ENCODE measurements around the gene IGF1R. TPM values are rescaled to one million over a fixed set of nuclear protein-coding genes. Genes with fewer than 3 reads are reported as not detected.

Gene IGF1R
- total RNA-seq, 2 donors from 2014 or later, result 35.0 to 37.0 TPM

DNA sequence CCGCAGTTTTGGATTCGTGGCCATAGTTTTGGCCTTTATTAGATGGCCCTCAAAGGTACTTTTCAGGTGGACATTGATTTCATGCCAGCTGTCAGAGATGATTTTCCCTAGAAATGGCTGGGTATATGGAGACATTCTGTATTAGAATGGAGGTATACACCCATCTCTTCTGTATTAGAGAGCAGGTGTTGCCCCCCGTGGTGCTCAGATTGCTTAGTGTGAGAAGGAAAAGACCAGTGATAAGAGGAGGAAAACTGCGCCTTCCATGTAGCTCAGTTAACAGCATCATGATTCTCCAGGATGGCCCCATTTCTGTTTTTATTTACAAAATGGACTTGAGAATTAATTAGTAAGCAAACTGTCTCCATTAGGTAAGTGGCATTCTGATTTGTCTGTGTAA, 145.9 kb downstream of the IGF1R start:
- intact Hi-C loops (cut with DNase I), result no loop called here

DNA sequence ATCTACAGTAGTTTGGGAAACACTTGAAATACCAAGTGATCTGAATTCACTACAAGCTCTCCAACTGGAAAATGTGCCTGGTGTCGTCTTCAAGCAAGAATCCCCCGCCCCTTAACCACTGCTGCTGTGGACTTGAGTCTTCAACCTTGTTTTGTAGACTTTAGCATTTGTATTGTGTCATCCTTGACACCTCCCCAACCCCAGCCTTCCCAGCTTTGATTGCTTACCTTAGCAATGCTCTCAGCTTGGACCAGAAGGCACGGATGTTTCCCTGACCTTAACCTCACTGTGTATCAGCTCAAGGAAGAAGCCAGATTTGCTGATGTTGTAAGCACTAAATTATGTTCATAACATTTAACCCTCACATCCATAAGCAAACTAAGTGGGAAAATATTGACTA, 146.4 kb downstream of the IGF1R start:
- H3K4me3 ChIP-seq, result no peak overlapping the region
- no peaks in the 10 kb centered on the region for H3K27me3 ChIP-seq
- H3K4me1 ChIP-seq, result no peaks in the 10 kb centered on the region
- no peak overlapping the region for H3K27ac ChIP-seq
- H3K9me3 ChIP-seq, result no peaks in the 10 kb centered on the region
- intact Hi-C loops (cut with DNase I), result no loop called here
- TF ChIP-seq, protein P1, sequence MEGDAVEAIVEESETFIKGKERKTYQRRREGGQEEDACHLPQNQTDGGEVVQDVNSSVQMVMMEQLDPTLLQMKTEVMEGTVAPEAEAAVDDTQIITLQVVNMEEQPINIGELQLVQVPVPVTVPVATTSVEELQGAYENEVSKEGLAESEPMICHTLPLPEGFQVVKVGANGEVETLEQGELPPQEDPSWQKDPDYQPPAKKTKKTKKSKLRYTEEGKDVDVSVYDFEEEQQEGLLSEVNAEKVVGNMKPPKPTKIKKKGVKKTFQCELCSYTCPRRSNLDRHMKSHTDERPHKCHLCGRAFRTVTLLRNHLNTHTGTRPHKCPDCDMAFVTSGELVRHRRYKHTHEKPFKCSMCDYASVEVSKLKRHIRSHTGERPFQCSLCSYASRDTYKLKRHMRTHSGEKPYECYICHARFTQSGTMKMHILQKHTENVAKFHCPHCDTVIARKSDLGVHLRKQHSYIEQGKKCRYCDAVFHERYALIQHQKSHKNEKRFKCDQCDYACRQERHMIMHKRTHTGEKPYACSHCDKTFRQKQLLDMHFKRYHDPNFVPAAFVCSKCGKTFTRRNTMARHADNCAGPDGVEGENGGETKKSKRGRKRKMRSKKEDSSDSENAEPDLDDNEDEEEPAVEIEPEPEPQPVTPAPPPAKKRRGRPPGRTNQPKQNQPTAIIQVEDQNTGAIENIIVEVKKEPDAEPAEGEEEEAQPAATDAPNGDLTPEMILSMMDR (IDR thresholded peaks at IDR 0.05), result no peak
- no peak overlapping the region for H3K9ac ChIP-seq (ENCODE audit: low read depth in 2 of 2, low read length in 2 of 2)
- peak; percentile 29 for DNase-seq
- no peaks in the 10 kb centered on the region for H3K36me3 ChIP-seq

More for the DNA sequence above, 145.9 kb downstream of the IGF1R start:
- H3K9me3 ChIP-seq, result no peaks in the 10 kb centered on the region
- peak; percentile 4 for DNase-seq
- H3K4me1 ChIP-seq, result no peaks in the 10 kb centered on the region
- H3K4me3 ChIP-seq, result no peak overlapping the region
- H3K27ac ChIP-seq, result no peak overlapping the region
- no peaks in the 10 kb centered on the region for H3K27me3 ChIP-seq
- no peak overlapping the region for H3K9ac ChIP-seq (ENCODE audit: low read depth in 2 of 2, low read length in 2 of 2)
- TF ChIP-seq, protein P1 (IDR thresholded peaks at IDR 0.05), result no peak
- no peaks in the 10 kb centered on the region for H3K36me3 ChIP-seq

DNA sequence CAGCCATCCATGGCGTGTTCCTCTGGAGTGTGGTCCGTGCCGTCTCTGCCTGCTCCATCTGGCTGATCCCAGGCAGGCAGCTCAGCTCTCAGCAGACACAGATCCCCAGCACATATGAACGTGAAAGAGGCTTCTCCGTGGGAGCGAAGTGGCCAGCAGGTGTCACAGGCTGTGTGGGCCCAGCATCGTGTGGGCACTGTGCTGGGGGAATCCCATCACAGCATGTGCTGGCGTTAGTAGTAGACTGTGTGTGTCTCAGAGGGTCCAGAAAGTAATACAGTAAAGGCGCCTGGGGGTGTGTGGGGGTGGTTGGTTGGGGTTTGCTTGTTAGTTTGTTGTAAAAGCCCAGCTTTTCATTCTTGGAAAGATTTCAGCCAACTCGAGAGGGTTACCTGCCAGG, 147.6 kb downstream of the IGF1R start:
- peak; percentile 16 for DNase-seq
- TF ChIP-seq, protein P1 (IDR thresholded peaks at IDR 0.05), result no peak
- Histone ChIP-seq H3K4me1 (peaks cover 5% of the 10 kb centered on the region), H3K27me3 (no peaks in the 10 kb centered on the region), H3K9ac (ENCODE audit: low read depth in 2 of 2, low read length in 2 of 2) (no peak overlapping the region), H3K27ac (no peak overlapping the region), H3K9me3 (no peaks in the 10 kb centered on the region), H3K36me3 (no peaks in the 10 kb centered on the region), H3K4me3 (no peak overlapping the region)
- intact Hi-C loops (cut with DNase I), result no loop called here

DNA sequence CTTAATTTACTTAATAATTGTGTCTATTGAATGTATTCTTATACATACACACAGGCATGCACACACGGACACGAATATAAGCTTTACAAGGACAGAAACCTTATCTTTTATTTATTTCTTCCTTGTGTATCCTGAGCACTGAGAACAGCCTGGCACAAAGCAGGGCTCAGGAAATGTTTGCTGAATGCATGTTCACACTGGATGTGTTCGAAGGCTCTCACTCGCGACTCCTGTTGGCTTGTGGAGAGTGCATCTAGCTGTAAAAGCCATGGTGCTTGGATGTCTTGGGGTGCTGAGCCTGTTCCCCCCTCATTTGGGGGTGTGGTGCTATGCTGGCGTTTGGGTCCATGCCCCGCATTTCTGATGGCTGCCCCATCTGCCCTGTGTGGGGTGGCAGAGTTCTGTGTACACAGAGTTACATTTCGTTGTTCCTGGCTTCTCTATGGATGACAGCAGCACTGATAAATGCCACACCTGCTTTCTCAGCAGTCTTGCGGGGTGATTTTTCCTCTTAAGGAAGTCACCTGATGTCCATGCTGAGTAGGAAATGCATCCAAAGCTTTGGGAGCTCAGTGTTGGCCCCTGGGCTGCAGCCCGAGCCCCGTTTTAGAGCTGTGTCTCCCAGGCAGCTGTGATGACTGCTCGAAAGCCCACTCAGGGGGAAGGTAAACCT, 148.5 kb downstream of the IGF1R start:
- Histone ChIP-seq H3K4me3 (no peak overlapping the region), H3K9me3 (no peaks in the 10 kb centered on the region), H3K27me3 (no peaks in the 10 kb centered on the region), H3K9ac (ENCODE audit: low read depth in 2 of 2, low read length in 2 of 2) (no peak overlapping the region), H3K4me1 (peaks cover 13% of the 10 kb centered on the region), H3K27ac (no peak overlapping the region), H3K36me3 (no peaks in the 10 kb centered on the region)
- no peak for DNase-seq
- TF ChIP-seq, protein P1 (IDR thresholded peaks at IDR 0.05), result no peak
- intact Hi-C loops (cut with DNase I), result no loop called here

DNA sequence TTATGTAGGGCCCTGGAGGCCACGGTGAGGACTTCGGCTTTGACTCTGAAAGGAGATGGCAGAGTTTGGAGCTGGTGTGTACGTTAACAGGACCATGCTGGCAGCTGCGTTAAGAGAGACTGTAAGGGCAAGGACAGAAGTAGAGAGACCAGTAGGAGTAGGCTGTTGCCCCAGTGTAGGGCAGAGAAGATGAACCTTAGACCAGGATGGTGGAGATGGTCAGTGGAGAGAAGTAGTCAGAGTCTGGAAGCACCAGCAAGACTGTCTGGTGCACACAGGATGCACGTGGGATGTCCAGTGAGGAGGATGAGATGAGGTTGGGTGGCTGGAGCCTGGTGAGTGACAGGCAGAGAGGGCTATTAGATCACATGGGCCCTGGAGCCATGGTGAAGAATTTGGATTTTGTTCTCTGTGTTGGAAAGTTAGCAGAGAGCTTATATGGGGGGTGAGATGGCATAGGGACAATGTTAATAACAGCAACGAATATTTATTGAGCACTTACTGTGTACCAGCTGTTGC, 150.1 kb downstream of the IGF1R start:
- Histone ChIP-seq H3K4me1 (peaks cover 13% of the 10 kb centered on the region), H3K36me3 (no peaks in the 10 kb centered on the region), H3K27me3 (no peaks in the 10 kb centered on the region), H3K9me3 (no peaks in the 10 kb centered on the region), H3K9ac (ENCODE audit: low read depth in 2 of 2, low read length in 2 of 2) (no peak overlapping the region), H3K4me3 (no peak overlapping the region), H3K27ac (no peak overlapping the region)
- peak; percentile 14 for DNase-seq
- TF ChIP-seq, protein P1 (IDR thresholded peaks at IDR 0.05), result no peak
- intact Hi-C loops (cut with DNase I), result no loop called here

Data from colonic mucosa (tissue), 4 donors.